K562 (cell line): ENCODE measurements around the gene ARFGAP3. TPM values are rescaled to one million over a fixed set of nuclear protein-coding genes. Genes with fewer than 3 reads are reported as not detected.

ENCODE experiments used
- BCL6 ChIP-seq: fragments of 250-450 bp; sonication (Bioruptor Pico); IDR thresholded peaks from 2 replicates; pipeline ENCODE4 v1.4.0; 2020
- DDX20 ChIP-seq: fragments of 450-650 bp; IDR thresholded peaks from 2 replicates; pipeline ENCODE4 v1.6.1; 2016; ENCODE audit warnings: missing genetic modification characterization, low read depth, mild to moderate bottlenecking, missing compliant biosample characterization, moderate library complexity
- DMBX1 ChIP-seq: fragments of 250-450 bp; sonication (Bioruptor Pico); IDR thresholded peaks from 2 replicates; pipeline ENCODE4 v1.8.0; 2022; ENCODE audit warnings: inconsistent platforms, mild to moderate bottlenecking, moderate library complexity, borderline replicate concordance
- FOXA3 ChIP-seq, 2 experiments: fragments of 450-650 bp in 1 of 2; sonication (generic) in 1 of 2; formaldehyde crosslinking; IDR thresholded peaks in 1 of 2; conservative IDR thresholded peaks in 1 of 2; 2 replicates each; pipeline versions ENCODE4 v1.4.0 to v1.8.0; 2020 to 2022; ENCODE audit warnings: mild to moderate bottlenecking in 2 of 2, missing genetic modification reagents in 1 of 2
- HOMEZ ChIP-seq: fragments of 250-450 bp; sonication (Bioruptor Pico); IDR thresholded peaks from 2 replicates; pipeline ENCODE4 v1.4.0; 2020; ENCODE audit warnings: mild to moderate bottlenecking, moderate library complexity
- MNT ChIP-seq, 2 experiments: fragments of 450-650 bp; conservative IDR thresholded peaks; 2 replicates each; pipeline ENCODE4 v1.6.1; 2017; ENCODE audit warnings: mild to moderate bottlenecking in 2 of 2, moderate library complexity in 2 of 2
- NFXL1 ChIP-seq: fragments of 450-650 bp; formaldehyde crosslinking; IDR thresholded peaks from 2 replicates; pipeline ENCODE4 v1.4.0; 2021; ENCODE audit warnings: mild to moderate bottlenecking
- PCBP1 ChIP-seq: fragments of 200-400 bp; formaldehyde crosslinking; IDR thresholded peaks from 2 replicates; pipeline ENCODE4 v1.6.1; 2018; ENCODE audit warnings: mild to moderate bottlenecking, low read depth, low read length; ENCODE audit not compliant: poor library complexity, severe bottlenecking
- POLR2AphosphoS5 ChIP-seq: IDR thresholded peaks from 2 replicates; pipeline ENCODE4 v1.6.1; 2011; ENCODE audit warnings: mild to moderate bottlenecking, low read depth, low read length, moderate library complexity; ENCODE audit not compliant: control insufficient read depth, insufficient read depth
- SPI1 ChIP-seq: IDR thresholded peaks from 2 replicates; pipeline ENCODE4 v1.6.1; 2011; ENCODE audit warnings: low read depth, low read length, control low read depth, borderline replicate concordance
- SREBF2 ChIP-seq: sonication (generic); formaldehyde crosslinking; IDR thresholded peaks from 2 replicates; pipeline ENCODE4 v1.4.0; 2020; ENCODE audit warnings: mild to moderate bottlenecking, missing genetic modification reagents
- TARDBP ChIP-seq: fragments of 450-650 bp; IDR thresholded peaks from 2 replicates; pipeline ENCODE4 v1.6.1; 2016
- TEAD2 ChIP-seq: fragments of 450-650 bp; IDR thresholded peaks from 2 replicates; pipeline ENCODE4 v1.6.1; 2016; ENCODE audit warnings: missing genetic modification characterization, control low read depth, missing compliant biosample characterization
- ZBED1 ChIP-seq: IDR thresholded peaks from 2 replicates; pipeline ENCODE4 v1.6.1; 2014
- ZBTB1 ChIP-seq: sonication (generic); formaldehyde crosslinking; IDR thresholded peaks from 2 replicates; pipeline ENCODE4 v1.8.1; 2023; ENCODE audit warnings: missing genetic modification reagents, low read depth, mild to moderate bottlenecking, borderline replicate concordance
- ZHX1 ChIP-seq: fragments of 150-350 bp; conservative IDR thresholded peaks from 2 replicates; pipeline ENCODE4 v1.6.1; 2014; ENCODE audit warnings: low read length
- ZNF589 ChIP-seq: fragments of 200-800 bp; sonication (Bioruptor generic); IDR thresholded peaks from 2 replicates; pipeline ENCODE4 v1.6.1; 2016; ENCODE audit warnings: low read depth, missing genetic modification characterization, missing compliant biosample characterization
- ZNF655 ChIP-seq: fragments of 250-450 bp; sonication (Bioruptor Pico); IDR thresholded peaks from 2 replicates; pipeline ENCODE4 v1.5.0; 2021
- ZNF668 ChIP-seq: fragments of 250-450 bp; sonication (Bioruptor Pico); IDR thresholded peaks from 2 replicates; pipeline ENCODE4 v1.8.0; 2022; ENCODE audit warnings: mild to moderate bottlenecking, inconsistent platforms
- ZNF77 ChIP-seq: fragments of 250-450 bp; sonication (Bioruptor Pico); IDR thresholded peaks from 2 replicates; pipeline ENCODE4 v1.5.0; 2020
- polyA plus RNA-seq, 8 experiments: library from polyadenylated mRNA; depleted of rRNA in 4 of 8; stranded (reverse) in 5 of 8; unstranded in 3 of 8; fragments of >200 nt; fragmentation: Nextera tagmentation in 2 of 8; fragmentation: Illumina TruSeq in 1 of 8; extraction: Ambion mirVana in 2 of 8; extraction: Trizol in 1 of 8; gene quantifications; 2 replicates each; pipeline versions ENCODE4 v1.2.1 to v1.2.3, GENCODE V29; 2011 to 2014; ENCODE audit warnings: inconsistent platforms in 1 of 8, missing spikeins in 1 of 8
- total RNA-seq, 7 experiments: library from RNA; depleted of rRNA in 6 of 7; stranded (reverse); fragments of >200 nt in 6 of 7; fragmentation: Illumina TruSeq in 2 of 7; extraction: Trizol in 2 of 7; gene quantifications; 2 replicates each; pipeline versions ENCODE4 v1.2.1 to v1.2.3, GENCODE V29; 2011 to 2021; ENCODE audit warnings: low replicate concordance in 1 of 7

The ARFGAP3 gene
- total and polyA plus RNA-seq, 9 of the 15 experiments (the other 6 are each of a cell fraction or from before 2014, with no cell fraction given): 14.2 to 31.9 (median 22.7) TPM

GRCh38 chr22:42856865-42857704, at the start of gene ARFGAP3 (continued):
- TF ChIP-seq POLR2AphosphoS5: peak; percentile 35; the same call in 1 of the 2 replicates
- no peak for TF ChIP-seq SPI1
- no peak for TF ChIP-seq BCL6 (CRISPR knock-in tag)
- TF ChIP-seq DMBX1 (CRISPR knock-in tag): peak; percentile 26; the same call in 1 of the 2 replicates
- no peak for TF ChIP-seq DDX20 (tag)
- no peak for TF ChIP-seq SREBF2 (CRISPR knock-in tag)
- no peak for TF ChIP-seq ZNF655 (CRISPR knock-in tag)
- no peak for TF ChIP-seq ZNF77 (CRISPR knock-in tag)
- TF ChIP-seq ZBTB1 (CRISPR knock-in tag): peak; percentile 43; the same call in 1 of the 2 replicates
- no peak for TF ChIP-seq NFXL1 (CRISPR knock-in tag)
- no peak for TF ChIP-seq PCBP1
- no peak for TF ChIP-seq TEAD2 (tag)
- no peak for TF ChIP-seq TARDBP
- no peak for TF ChIP-seq ZHX1
- no peak for TF ChIP-seq ZNF668
- TF ChIP-seq HOMEZ (CRISPR knock-in tag): no peak
- TF ChIP-seq ZBED1: no peak
- TF ChIP-seq ZNF589 (CRISPR knock-in tag): peak; percentile 73; the same call in 1 of the 2 replicates
- 0 out of 4 replicates have a peak, but pooled peaks of 1 of the 2 experiments have one; percentile 37 for TF ChIP-seq FOXA3 (CRISPR knock-in tag; conservative IDR thresholded peaks at IDR 0.05 in 1 of 2, IDR thresholded peaks at IDR 0.05 in 1 of 2)
- peak; percentile 34 to 83; a peak in 2 of 4 replicates for TF ChIP-seq MNT (conservative IDR thresholded peaks at IDR 0.05)
